Lower leg skin (tissue), 3 donors: ENCODE measurements around the gene SRP68.

ENCODE experiments used
- CTCF ChIP-seq, 3 donors: fragments of 450-650 bp; IDR thresholded peaks; one replicate each; pipeline ENCODE4 v1.5.1; 2016; ENCODE audit warnings: antibody characterized with exemption in 3 of 3, mild to moderate bottlenecking in 3 of 3, moderate library complexity in 2 of 3
- POLR2A ChIP-seq, 2 donors: fragments of 450-650 bp; IDR thresholded peaks; one replicate each; pipeline ENCODE4 v1.6.1; 2016 to 2017; ENCODE audit warnings: antibody characterized with exemption in 2 of 2, mild to moderate bottlenecking in 1 of 2, moderate library complexity in 1 of 2

GRCh38 chr17:76082326-76083251 is 10.3 kb upstream of the SRP68 start:
- TF ChIP-seq POLR2A (IDR thresholded peaks at IDR 0.05) (no peak), CTCF (IDR thresholded peaks at IDR 0.05) (no peak)
